ENCODE data around the gene LMNTD2.

- TF ChIP-seq HMGXB4 (CRISPR knock-in tag; IDR thresholded peaks at IDR 0.05) (no peak), CTCF (IDR thresholded peaks at IDR 0.05) (no peak), PRDM15 (CRISPR knock-in tag; IDR thresholded peaks at IDR 0.05) (no peak), USF1 (CRISPR knock-in tag; IDR thresholded peaks at IDR 0.05) (no peak)
Measured at GRCh38 chr11:531919-532526, 28.5 kb downstream of the LMNTD2 start.

All from WTC11 (cell line).